Measurements from ENCODE around the gene HFM1. TPM values are rescaled to one million over a fixed set of nuclear protein-coding genes. Genes with fewer than 3 reads are reported as not detected.

HFM1 gene
- total RNA-seq (2021; ENCODE audit: unreplicated experiment) (0.39 TPM), Bru-seq, nascent RNA (percentile 29 among the genes with signal in this experiment), BruChase-seq, experiment 1, labeled RNA remaining after a 2-hour chase (percentile 31 among the genes with signal in this experiment), BruChase-seq, experiment 2, labeled RNA remaining after a 6-hour chase (percentile 21 among the genes with signal in this experiment)
- polyA plus RNA-seq (2012; ENCODE audit: insufficient read length): 0.28 TPM
- long read RNA-seq, partial matches to known transcripts: 0 of 1 reads
- long read RNA-seq, other reads (novel, unspliced or antisense): 1 of 1 reads

GRCh38 chr1:91404151-91405012 is at the start of gene HFM1:
TSS of gene HFM1 (minus strand) at chr1:91404837. CDS start at chr1:91401082, 3,755 bp downstream.
- peak; percentile 100 for ATAC-seq
- ChIA-PET POLR2A (interaction anchor here (0.5 to 0.7 kb wide), 2 partner anchors 96 to 666 kb away, joined by 3 to 4 read pairs; no protein-coding TSS in a partner anchor), CTCF (interaction anchor here (0.5 to 1.2 kb wide), 4 partner anchors 9 to 239 kb away, joined by 3 to 6 read pairs (median 3); no protein-coding TSS in a partner anchor)
- H3K4me1 ChIP-seq (ENCODE audit: control insufficient read depth, insufficient read depth, low read length): peaks cover 3% of the 10 kb centered on the region; the same call in 1 of the 2 replicates
- peaks cover 17% of the 10 kb centered on the region for H3K27me3 ChIP-seq (ENCODE audit: control insufficient read depth, insufficient read depth, low read length)
- TF ChIP-seq SIN3A (IDR thresholded peaks at IDR 0.05; ENCODE audit: borderline replicate concordance, insufficient read depth, low read depth, low read length) (no peak), TCF7L2 (IDR thresholded peaks at IDR 0.05; ENCODE audit: low read depth, low read length) (peak; percentile 30; the same call in 1 of the 2 replicates), REST (IDR thresholded peaks at IDR 0.05; ENCODE audit: insufficient read depth in 1 of 2, low read depth in 2 of 2, low read length in 1 of 2) (peak; percentile 47 to 59; a peak in 2 of 4 replicates), CTCF (IDR thresholded peaks at IDR 0.05) (peak; percentile 46)
- H3K9me3 ChIP-seq (ENCODE audit: control insufficient read depth, insufficient read depth, low read depth, low read length): no peaks in the 10 kb centered on the region
- no TSS peak for BruUV-seq (replicated peaks)
- H3K4me3 ChIP-seq (ENCODE audit: low read depth in 2 of 2, low read length in 2 of 2): peak within 1 kb of the TSS; percentile 66 to 73
- intact Hi-C loops (cut with micrococcal nuclease; ENCODE audit: unreplicated experiment): loop anchor here (5.0 kb wide), 2 partner anchors 98 to 237 kb away; partner anchors contain the start of gene CDC7
- DNase-seq (ENCODE audit: low read depth, low spot score): no peak
- H3K36me3 ChIP-seq (ENCODE audit: control insufficient read depth, insufficient read depth, low read length): no peaks in the 10 kb centered on the region
- in situ Hi-C loops (cut with HindIII; ENCODE audit: low pct_unique_long_range_greater_than_20kb, low sequenced_read_pairs): no loop called here
- peak within 1 kb of the TSS; percentile 49; the same call in 1 of the 2 replicates for H3K27ac ChIP-seq (ENCODE audit: low read length)

- DNase-seq (ENCODE audit: low read depth, low spot score) (no peak), ATAC-seq (no peak)
- no peaks in the 10 kb centered on the region for H3K9me3 ChIP-seq (ENCODE audit: control insufficient read depth, insufficient read depth, low read depth, low read length)
- H3K4me1 ChIP-seq (ENCODE audit: control insufficient read depth, insufficient read depth, low read length): no peaks in the 10 kb centered on the region
- no peaks in the 10 kb centered on the region; the same call in 1 of the 2 replicates for H3K27me3 ChIP-seq (ENCODE audit: control insufficient read depth, insufficient read depth, low read length)
- H3K27ac ChIP-seq (ENCODE audit: low read length): no peak overlapping the region
- ChIA-PET CTCF (no interaction called here), POLR2A (interaction anchor here (0.6 kb wide), 1 partner anchor 119 kb away, joined by 5 read pairs; no protein-coding TSS in a partner anchor)
- no TSS peak for BruUV-seq (replicated peaks)
- no peak overlapping the region for H3K4me3 ChIP-seq (ENCODE audit: low read depth in 2 of 2, low read length in 2 of 2)
- intact Hi-C loops (cut with micrococcal nuclease; ENCODE audit: unreplicated experiment): no loop called here
- no peaks in the 10 kb centered on the region for H3K36me3 ChIP-seq (ENCODE audit: control insufficient read depth, insufficient read depth, low read length)
- TF ChIP-seq POLR2AphosphoS5 (IDR thresholded peaks at IDR 0.05; ENCODE audit: low read depth, low read length) (no peak), TCF7L2 (IDR thresholded peaks at IDR 0.05; ENCODE audit: low read depth, low read length) (no peak), REST (IDR thresholded peaks at IDR 0.05; ENCODE audit: insufficient read depth in 1 of 2, low read depth in 2 of 2, low read length in 1 of 2) (no peak), CTCF (IDR thresholded peaks at IDR 0.05) (no peak), SIN3A (IDR thresholded peaks at IDR 0.05; ENCODE audit: borderline replicate concordance, insufficient read depth, low read depth, low read length) (no peak)
- in situ Hi-C loops (cut with HindIII; ENCODE audit: low pct_unique_long_range_greater_than_20kb, low sequenced_read_pairs): no loop called here
These were observed 49.5 kb upstream of the HFM1 start for GRCh38 chr1:91454136-91454535.
